Measurements from ENCODE around the gene FCHO2.

The FCHO2 gene

DNA sequence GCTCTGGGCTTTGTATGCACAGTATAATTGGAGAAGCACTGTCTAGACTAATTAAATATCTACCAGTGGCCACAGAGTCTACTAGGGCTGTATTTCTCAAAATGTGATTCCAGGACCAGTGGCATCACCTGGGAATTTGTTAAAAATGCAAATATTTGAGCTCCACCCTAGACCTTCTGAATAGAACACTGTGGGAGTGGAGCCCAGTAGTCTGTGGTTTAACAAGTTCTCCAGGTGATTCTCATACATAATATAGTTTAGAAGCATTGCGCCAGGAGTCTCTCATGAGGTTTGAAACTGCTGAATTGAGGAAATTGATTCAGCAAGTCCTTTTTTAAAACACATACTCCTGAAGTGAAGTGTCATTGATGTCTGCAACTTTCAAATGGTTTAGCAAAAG is 74.7 kb downstream of the FCHO2 start:
- no peak for DNase-seq (ENCODE audit: low read depth in 1 of 2, low spot score in 1 of 2)

DNA sequence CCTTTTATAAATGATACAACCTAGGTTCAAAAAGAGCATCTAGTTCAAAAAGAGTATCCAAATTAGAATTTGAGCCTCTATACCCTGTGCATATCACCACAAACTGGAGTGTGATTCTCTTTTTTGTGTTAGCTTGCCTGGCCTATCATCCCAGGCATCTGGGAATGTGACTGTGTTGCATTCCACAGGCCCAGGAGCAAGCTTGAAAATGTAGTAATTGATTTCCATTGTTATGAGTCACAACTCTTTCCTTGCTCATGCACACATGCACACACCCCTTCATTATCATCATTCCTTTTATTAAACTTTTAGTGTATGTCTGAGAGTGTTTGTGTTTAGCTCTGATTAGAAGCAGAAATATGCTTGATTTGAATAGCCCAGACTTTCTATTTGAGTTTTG is 75.2 kb downstream of the FCHO2 start:
- DNase-seq (ENCODE audit: low read depth in 1 of 2, low spot score in 1 of 2) = no peak

DNA sequence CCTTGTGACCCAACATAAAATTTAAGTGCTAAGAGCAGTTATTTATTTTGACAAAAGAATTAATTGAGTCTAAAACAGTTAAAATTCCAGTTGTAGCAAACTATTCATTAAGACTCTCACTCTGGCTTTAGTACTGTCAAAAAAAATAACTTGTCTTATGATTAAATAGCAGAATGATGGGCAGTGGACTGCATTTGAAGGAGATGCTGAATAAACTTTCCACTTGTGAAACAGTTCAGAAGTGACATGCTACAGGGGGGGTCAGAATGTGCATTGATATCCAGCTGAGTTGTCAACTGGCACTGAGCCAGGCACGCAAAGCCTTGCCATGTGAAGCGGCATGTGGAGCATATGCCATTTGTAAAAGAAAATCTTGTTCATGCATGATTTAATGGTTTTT is 76.0 kb downstream of the FCHO2 start:
- DNase-seq (ENCODE audit: low read depth in 1 of 2, low spot score in 1 of 2) = no peak

DNA sequence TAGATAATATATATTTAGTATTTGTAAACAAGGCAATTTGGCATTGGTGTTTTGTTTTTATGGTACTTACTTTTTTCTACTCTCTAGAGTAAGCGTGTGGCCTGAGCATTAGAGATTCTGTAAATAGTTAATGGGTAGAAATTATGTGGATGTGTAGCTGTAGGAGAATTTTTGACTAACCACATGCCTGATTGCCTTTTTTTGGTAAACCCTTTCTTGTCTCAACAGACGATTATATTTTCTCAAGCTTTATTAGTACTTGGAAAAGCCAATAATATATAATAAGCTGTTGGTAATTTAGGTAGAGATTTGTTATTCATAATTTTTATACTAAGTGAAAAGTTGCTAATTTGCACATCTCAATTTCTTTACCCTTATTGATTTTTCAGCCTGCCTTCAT is 76.8 kb downstream of the FCHO2 start:
- no peak for DNase-seq (ENCODE audit: low read depth in 1 of 2, low spot score in 1 of 2)

DNA sequence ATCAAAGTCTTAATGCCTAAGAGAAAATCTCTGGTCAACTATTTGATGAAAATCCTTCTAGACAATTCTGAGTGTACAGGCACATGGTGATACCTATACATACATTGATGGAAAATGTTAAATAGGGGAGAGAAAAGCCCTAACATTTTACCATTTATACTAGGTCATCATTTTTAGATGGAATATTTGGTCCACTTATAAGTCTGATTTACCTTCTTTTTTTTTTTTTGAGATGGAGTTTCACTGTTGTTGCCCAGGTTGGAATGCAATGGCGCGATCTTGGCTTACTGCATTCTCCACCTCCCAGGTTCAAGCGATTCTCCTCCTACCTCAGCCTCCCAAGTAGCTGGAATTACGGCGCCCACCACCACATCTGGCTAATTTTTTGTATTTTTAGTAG is 81.7 kb downstream of the FCHO2 start:
- DNase-seq (ENCODE audit: low read depth in 1 of 2, low spot score in 1 of 2) = no peak

DNA sequence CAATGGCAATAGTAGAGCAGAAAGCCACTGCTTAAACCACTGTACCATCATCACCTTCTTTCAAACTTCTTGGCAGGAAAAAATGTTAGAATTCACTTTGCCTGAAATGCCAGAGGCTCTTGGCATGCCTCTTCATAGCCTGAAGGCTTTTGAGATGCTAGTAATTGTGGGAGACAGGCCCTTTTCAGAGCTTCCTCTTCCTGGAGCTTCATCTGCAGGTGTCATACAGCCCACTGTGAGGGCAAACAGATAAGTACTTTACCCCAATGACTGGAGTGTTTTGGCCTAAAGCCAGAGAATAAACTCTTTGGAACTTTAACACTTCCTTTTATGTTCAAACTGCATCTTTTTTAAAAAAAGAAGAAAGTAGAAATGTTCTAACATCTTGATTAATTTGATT is 83.2 kb downstream of the FCHO2 start:
- DNase-seq (ENCODE audit: low read depth in 1 of 2, low spot score in 1 of 2) = no peak

DNA sequence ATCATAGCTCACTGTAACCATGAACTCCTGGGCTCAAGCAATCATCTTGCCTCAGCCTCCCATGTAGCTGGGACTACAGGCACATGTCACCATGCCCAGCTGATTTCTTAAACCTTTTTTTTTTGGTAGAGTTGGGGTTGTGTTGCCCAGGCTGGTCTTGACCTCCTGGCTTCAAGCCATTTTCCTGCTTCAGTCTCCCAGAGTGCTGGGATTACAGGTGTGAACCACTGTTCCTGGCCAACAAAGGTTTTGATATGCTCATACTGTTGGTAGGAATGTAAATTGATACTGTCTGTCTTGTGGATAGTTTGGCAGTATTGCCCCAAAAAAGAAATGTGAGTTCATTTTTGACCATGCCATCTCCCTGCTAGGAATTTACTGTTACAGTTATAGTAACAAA is 87.2 kb downstream of the FCHO2 start:
- no peak for DNase-seq (ENCODE audit: low read depth in 1 of 2, low spot score in 1 of 2)

DNA sequence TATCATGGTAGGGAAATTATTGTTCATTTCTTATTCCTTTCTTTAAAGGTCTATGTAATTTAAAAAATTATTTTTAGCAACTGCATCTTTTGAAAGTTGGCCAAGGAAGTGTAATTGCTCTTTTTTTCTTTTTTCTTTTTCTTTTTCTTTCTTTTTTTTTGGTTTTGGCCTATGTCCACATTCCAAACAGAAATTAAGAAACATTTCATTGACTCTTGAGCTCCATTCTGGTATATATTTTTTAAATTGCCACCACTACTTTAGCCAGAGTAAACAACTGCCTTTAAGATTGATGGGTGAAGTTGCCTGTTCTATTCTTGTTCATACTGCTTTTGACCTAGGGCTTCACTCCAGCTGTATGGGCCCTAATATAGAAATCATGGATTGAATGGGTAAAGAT is 88.7 kb downstream of the FCHO2 start:
- no peak for DNase-seq (ENCODE audit: low read depth in 1 of 2, low spot score in 1 of 2)

DNA sequence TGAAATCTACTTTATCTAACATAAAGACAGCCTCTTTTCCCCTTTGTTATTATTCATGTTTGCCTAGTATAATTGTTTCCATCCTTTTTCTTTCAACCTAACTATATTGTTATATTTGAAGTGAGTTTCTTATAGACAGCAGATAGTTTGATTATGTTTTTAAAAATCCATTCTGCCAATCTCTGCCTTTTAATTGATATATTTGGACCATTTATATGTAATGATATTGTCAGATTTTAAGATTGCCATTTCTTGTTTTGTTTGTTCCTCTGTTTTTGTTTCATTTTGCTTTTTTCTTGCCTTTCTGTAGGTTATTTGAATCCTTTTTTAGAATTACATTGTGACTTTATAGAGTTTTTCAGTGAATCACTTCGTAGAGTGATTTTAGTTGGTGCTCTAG is 89.8 kb downstream of the FCHO2 start:
- no peak for DNase-seq (ENCODE audit: low read depth in 1 of 2, low spot score in 1 of 2)

DNA sequence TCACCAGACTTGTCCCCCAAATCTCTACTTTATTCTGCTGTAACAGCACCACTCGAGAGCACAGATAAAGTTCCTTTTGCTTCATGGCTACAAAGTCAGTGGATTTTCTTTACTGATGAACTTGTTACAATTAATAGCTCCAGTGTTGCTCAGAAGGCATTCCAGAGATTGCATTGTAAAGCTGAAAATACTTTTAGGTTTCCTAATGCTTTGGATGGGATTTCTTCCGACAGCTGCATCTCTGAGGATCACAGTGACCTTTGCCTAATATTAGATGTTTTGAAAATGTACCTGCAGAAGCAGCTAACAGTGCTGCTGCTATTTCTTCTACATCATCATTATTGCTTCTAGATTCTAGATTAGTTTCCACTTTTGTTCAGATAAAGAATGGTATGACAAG is 105.8 kb downstream of the FCHO2 start:
- no peak for DNase-seq (ENCODE audit: low read depth in 1 of 2, low spot score in 1 of 2)

DNA sequence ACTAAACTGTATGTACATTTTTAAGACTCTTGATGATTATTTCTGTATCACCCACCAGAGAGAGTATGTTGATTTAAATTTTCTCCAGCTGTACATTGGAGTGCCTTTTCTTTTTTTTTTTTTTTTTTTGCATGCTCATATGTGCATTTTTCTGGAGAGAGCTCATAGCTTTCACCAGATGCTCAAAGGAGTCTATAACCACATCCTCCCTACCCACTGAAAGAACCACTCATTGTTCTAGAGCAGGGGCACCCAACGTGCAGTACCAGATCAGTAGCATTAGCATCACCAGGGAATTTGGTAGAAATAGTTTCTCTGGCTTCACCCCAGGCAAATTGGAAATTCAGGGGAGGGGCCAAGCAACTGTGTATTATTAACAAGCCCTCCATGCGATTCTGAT is 110.6 kb downstream of the FCHO2 start:
- no peak for DNase-seq (ENCODE audit: low read depth in 1 of 2, low spot score in 1 of 2)

DNA sequence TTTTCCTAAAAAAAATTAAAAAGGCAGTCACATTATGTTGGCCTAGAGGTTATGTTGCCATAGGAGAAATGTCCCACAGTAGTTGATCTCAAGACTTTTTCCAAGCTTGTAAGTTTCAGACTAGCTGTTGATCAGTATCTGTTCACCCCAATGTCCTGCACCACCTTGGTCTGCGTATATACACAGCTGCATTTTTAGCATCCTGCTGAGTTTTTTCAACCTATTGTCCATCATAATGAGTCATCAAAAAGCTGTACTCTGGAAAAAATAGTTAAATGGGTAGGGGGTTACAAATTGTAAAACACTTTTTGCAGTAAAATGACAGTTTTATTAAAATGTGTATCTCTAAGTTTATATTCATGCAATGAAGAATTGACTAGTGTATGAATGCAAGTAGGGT is 111.4 kb downstream of the FCHO2 start:
- no peak for DNase-seq (ENCODE audit: low read depth in 1 of 2, low spot score in 1 of 2)

DNA sequence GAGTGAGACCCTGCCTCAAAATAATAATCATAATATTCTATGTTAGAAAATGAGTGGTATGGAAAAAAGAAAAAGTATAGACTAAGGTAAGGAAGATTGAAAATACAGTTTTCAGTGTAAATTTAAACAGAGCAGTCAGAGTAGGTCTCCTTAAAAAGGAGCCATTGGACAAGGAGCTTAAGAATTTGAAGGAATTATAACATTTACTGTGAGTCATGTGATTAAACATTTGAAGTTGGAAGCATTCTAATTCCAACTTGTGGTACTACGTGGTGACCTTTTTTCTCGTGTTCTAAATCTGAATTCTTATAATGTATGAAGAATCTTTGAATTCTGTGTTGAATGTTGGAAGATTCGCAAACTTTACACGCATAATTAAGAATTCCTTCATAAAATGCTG is 125.3 kb downstream of the FCHO2 start:
- no peak for DNase-seq (ENCODE audit: low read depth in 1 of 2, low spot score in 1 of 2)

DNA sequence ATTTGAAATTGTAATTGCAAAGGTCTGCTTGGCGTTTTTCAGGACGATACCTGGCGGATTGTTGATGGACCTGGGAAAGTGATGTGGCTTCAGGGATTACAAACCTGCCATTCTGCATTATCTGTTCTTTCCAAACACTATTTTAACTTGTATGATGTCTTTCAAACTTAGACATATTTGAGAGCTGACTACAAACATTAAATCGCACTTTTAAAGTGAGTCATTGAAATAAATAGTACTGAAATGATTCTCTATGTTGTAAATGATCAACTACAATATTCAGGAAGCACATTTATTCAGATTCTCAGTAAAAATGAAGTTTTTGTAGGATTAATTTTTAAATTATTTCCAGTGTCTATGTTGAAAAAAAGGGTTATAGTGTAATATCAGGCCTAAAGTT is 132.2 kb downstream of the FCHO2 start:
- DNase-seq (ENCODE audit: low read depth in 1 of 2, low spot score in 1 of 2) = no peak

DNA sequence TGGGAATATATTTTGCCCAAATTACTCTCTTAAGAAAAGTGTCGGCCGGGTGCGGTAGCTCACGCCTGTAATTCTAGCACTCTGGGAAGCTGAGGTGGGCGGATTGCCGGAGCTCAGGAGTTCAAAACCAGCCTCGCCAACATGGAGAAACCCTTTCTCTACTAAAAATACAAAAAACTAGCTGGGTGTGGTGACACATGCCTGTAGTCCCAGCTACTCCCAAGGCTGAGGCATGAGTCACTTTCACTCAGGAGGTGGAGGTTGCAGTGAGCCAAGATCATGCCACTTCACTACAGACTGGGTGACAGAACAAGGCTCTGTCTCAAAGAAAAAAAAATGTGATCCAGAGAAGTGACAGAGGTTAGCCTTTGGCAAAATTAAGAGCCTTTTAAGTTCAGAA is 138.1 kb downstream of the FCHO2 start:
- no peak for DNase-seq (ENCODE audit: low read depth in 1 of 2, low spot score in 1 of 2)

DNA sequence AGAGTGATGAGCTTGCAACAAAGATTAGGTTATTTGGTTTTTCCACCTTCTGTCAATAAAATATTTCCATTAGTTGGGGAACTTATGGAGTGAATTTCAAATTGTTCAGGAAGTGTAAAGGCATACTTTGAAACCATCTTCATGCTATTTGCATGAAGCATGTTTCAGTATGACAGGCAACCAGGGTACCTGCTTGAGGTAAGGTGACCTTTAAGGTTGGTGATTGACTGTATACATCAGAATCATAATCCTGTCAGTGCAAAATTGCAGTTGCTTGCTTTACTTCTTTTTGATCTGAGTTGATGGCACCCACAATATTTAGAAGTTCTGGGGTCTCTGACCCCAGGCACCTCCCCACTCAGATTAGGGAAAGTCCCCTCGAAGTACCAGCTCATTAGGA is 138.6 kb downstream of the FCHO2 start:
- DNase-seq (ENCODE audit: low read depth in 1 of 2, low spot score in 1 of 2) = no peak

DNA sequence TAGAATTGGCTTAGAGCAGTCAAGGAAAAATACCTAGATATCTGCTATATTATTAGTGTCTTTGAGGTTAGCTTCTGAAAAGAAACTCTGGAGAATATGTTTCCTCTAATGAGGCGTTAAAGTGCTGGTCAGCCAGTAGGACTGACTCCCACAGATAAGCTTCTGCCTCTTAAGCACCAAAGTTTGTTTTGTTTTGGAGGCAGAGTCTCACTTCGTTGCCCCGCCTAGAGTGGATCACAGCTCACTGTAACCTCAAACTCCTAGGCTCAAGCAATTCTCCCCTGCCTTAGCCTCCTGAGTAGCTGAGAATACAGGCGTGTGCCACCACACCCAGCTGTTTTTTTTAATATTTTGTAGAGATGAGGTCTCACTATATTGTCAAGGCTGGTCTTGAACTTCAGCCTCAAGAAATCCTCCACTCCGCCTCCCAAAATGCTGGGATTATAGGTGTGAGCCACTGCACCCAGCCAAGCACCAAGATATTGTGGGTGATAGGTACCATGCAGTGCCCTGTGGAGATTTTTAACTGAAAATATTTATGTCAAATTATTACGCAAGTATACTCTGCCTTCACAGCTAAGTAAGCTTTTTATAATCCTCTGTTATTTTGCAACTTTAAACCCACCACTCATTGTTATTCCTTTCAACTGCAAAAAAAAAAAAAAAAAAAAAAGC is 139.9 kb downstream of the FCHO2 start:
- DNase-seq (ENCODE audit: low read depth in 1 of 2, low spot score in 1 of 2) = no peak

DNA sequence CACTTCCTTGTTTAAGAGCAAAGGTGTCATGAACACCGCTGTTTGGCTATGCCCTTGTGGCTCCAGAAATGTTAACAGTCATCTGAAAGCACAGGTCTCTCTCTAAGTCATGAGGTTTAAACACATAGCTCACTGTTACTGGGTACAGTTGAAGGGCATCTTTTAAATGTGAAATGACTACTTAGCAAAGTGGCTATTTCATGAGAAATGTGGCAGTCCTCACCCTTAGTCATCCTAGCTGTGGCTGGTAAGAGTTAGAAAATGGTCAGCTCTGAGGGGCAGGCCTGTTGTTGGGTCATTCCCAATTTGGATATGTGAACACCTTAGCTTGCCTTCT is 140.4 kb downstream of the FCHO2 start:
- no peak for DNase-seq (ENCODE audit: low read depth in 1 of 2, low spot score in 1 of 2)

DNA sequence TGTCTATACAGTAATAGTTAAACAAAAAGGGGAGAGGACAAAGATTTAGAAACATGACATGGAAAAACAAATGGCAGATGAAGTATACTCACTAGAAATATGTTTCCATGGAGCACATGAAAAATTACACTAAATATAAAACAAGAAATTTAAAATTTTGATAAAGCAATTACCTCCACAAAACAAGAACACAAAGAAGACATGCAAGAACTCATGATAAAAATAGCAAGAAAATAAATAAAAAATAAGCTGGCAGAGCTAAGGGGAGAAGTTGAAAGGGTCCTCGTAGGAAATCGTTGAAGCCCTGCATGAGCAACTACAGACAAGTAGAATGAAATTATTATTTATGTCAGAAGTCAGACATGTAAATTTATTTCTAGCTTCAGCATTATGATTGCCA is 141.9 kb downstream of the FCHO2 start:
- no peak for DNase-seq (ENCODE audit: low read depth in 1 of 2, low spot score in 1 of 2)

DNA sequence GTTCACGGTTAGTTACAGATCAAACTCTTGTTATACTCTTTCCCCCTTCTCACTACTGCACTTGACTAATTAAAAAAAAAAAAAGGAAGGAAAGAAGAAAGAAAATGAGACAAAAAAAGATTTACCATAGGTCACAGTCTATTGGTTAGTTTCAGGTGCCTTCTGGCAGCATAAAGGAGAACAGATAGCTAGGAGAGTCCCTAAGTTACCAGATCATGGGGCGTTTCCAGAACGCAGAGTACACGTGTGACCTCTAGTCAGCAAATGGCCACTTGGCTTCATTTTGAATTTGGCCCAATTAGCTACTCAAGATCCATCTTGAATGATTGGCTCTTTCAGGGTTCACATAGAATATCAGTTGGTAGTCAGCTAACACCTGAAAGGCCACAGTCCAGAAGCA is 144.3 kb downstream of the FCHO2 start:
- no peak for DNase-seq (ENCODE audit: low read depth in 1 of 2, low spot score in 1 of 2)

DNA sequence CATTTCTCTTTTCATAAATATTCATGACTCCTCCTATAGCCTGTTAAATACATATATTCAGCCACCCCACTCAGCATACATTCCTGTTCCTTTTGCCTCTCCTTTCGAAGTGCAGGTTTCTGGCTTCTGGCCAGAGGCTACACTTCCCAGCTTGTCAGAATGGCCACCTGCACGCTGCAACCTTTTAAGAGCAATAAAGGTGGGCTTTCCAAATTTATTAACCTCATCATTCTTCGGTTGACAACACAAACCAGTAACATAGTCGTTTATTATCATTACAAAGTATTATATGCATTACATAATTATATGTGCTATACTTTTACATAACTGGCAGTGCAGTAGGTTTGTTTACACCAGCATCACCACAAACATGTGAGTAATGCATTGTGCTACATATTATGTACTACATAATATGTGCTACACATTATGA is 148.0 kb downstream of the FCHO2 start:
- DNase-seq (ENCODE audit: low read depth in 1 of 2, low spot score in 1 of 2) = no peak

DNA sequence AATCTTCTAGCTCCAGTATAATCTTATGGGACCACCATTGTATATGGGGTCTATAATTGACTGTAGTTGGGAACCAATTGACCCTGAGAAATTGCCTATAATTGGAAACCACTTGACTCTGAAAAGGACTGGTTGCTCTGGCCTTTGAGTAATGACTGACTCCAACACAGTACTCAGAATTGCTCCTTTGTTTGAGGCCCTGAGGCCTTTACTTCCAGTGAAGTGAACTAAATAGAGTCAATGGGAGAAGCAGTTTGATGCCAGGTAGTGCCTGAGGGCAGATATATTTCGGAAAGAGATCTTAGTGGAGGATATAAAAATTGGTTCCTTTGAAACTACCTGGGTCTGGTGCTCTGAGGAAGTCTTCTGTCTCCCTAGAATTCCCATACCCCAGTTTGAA is 148.5 kb downstream of the FCHO2 start:
- no peak for DNase-seq (ENCODE audit: low read depth in 1 of 2, low spot score in 1 of 2)

DNA sequence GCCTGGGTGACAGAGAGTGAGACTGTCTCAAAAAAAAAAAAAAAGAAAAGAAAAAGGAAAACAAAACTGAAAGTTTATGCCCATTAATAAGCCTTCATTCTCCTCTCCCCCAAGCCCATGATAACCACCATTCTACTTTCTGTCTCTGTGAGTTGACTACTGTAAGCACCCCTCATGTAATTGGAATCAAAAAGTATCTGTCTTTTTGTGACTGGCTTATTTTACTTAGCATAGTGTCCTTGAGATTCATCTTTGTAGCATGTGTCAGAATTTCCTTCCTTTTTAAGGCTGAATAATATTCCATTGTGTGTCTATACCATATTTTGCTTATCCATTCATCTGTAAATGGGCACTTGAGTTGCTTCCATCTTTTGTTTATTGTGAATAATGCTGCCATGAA is 150.5 kb downstream of the FCHO2 start:
- DNase-seq (ENCODE audit: low read depth in 1 of 2, low spot score in 1 of 2) = no peak

DNA sequence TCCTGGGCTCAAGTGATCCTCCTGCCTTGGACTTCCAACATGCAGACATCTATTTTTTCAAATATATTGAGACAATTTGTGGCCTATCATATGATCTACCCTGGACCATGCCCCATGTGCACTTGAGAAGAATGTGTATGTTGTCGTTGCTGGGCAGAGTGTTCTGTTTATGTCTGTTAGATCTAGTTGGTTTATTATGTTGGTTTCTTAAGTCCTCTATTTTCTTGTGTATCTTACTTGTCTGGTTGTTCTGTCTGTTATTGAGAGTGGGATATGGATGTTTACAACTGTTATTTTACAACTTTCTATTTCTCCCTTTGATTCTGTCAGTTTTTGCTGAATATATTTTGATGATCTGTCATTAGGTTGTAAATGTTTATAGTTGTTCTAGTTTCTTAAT is 154.3 kb downstream of the FCHO2 start:
- no peak for DNase-seq (ENCODE audit: low read depth in 1 of 2, low spot score in 1 of 2)

All from activated T-helper 1 cell treated with anti-CD3 and anti-CD28 coated beads, Interleukin-2, amount 50 U/mL, for 16 hours (primary cell).